ENCODE data around the gene LRRC8E.

LRRC8E gene

DNA sequence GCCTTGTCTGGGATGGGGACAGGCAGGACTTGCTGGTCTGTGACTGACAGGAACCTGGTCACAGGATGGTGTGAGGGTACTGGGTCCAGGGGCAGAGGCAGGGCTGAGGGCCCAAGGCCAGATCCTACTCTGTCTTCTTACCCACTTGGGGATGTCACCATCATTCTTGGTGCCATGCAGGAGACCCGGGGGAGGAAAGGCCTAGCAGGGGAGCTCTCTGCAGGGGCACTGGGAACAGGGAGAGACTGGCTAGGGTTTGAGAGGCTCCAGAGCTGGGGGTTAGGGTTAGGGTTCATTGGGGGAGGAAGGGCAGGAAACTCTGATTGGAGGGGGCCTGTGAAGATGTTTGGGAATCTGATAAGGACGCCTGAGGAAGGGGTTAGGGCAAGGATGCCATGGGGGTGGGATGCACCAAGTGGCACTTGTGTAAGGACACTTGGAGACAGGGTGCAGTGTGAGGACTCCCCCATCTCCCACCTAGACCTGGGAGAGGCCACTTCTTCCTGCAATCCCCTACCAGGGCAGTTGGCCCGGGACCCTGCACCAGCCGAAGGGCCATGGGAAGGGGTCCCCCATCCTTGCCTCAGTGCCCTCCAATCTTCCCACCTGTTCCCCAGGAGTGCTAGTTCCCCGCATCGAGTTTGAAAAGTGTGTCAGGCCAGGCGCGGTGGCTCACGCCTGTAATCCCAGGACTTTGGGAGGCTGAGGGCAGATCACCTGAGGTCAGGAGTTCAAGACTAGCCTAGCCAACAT, 21.0 kb upstream of the LRRC8E start:
- no peak overlapping the region for H3K4me3 ChIP-seq (ENCODE audit: low read depth, low read length)

DNA sequence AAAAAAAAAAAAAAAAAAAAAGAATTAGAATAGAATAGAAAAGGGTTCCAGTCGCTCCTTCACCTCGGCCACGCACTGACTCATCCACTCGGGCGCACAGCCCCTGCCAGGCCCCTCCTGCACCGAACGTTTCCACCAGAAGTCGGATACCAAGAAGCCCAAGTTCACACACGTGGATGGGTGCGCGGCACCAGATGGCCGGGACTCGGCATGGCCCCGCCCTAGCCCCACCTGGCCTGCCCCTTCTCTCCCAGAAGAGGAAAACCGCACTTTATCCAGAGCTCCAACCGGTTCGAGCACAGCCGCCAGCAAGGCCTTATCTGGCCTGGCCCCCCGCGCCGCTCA, 20.0 kb upstream of the LRRC8E start:
- H3K4me3 ChIP-seq (ENCODE audit: low read depth, low read length): peak overlapping the region; percentile 50

- peak overlapping the region; percentile 50 for H3K4me3 ChIP-seq (ENCODE audit: low read depth, low read length)
These were observed 19.4 kb upstream of the LRRC8E start for GRCh38 chr19:7868671-7869452.

GRCh38 chr19:7869453-7869909, 18.8 kb upstream of the LRRC8E start:
- H3K4me3 ChIP-seq (ENCODE audit: low read depth, low read length): peak overlapping the region; percentile 1

DNA sequence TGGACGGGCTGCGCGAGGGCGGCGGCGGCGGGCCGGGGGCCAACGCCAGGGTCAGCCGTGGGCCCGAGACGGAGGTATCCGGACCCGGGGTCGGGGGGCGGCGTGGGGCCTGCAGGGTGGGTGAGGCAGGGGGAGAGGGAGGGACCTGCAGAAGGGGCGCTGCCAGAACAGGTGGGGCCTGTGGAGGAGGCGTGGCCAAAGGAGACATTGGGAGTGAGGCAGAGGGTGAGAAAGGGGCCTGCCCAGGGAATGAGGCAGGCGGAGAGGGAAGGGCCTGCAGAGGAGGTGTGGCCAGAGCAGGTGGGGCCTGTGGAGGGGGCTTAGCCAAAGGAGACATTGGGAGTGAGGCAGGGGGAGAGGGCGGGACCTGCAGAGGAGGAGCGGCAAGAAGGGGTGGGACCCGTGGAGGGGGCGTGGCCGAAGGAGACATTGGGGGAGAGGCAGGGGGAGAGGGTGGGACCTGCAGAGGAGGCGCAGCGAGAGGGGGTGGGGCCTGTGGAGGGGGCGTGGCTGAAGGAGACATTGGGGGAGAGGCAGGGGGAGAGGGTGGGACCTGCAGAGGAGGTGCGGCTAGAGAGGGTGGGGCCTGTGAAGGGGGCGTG, 18.3 kb upstream of the LRRC8E start:
- H3K4me3 ChIP-seq (ENCODE audit: low read depth, low read length): peak overlapping the region; percentile 1

- H3K4me3 ChIP-seq (ENCODE audit: low read depth, low read length): no peak overlapping the region
These were observed 17.5 kb upstream of the LRRC8E start for GRCh38 chr19:7870571-7871436.

GRCh38 chr19:7871437-7872305, 16.6 kb upstream of the LRRC8E start:
- H3K4me3 ChIP-seq (ENCODE audit: low read depth, low read length): no peak overlapping the region

GRCh38 chr19:7872306-7873204, 15.8 kb upstream of the LRRC8E start:
- H3K4me3 ChIP-seq (ENCODE audit: low read depth, low read length): no peak overlapping the region

DNA sequence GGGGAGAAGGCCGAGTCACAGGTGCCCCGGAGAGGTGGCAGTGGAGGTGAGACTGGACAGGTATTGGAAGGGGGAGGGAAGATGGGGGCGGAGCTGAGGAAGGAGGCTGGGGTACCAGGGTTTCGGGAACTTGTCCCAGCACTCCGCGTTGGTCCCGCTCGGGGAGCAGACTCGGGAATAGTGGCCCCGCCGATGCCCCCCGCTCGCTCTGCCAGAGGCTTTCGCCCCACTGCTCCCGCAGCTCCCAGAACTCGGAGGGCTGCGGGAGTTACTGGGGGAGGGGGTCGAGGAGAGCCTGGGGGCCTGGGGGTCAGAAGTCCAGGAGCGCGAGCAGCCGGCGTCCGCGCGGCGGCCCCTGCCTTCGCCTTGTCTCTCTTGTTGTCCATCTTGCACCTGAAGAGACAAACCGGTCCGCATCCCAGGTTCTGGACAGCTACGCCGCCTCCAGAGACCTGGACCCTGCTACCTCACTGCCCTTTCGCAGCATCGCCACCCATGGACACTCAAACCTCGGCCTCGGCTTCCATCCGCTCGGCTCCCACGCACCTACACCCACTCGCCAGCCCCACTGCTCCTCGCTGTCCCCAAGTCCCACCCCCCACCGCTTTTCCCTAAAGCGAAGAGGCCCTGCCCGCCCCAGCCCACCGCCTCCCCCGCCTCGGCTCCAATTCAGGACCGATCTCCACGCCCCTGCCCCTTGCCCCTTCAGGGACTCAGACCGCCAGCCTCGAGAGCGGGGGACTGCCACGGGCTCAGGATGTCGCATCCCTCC, 14.8 kb upstream of the LRRC8E start:
- H3K4me3 ChIP-seq (ENCODE audit: low read depth, low read length): peak overlapping the region; percentile 45

DNA sequence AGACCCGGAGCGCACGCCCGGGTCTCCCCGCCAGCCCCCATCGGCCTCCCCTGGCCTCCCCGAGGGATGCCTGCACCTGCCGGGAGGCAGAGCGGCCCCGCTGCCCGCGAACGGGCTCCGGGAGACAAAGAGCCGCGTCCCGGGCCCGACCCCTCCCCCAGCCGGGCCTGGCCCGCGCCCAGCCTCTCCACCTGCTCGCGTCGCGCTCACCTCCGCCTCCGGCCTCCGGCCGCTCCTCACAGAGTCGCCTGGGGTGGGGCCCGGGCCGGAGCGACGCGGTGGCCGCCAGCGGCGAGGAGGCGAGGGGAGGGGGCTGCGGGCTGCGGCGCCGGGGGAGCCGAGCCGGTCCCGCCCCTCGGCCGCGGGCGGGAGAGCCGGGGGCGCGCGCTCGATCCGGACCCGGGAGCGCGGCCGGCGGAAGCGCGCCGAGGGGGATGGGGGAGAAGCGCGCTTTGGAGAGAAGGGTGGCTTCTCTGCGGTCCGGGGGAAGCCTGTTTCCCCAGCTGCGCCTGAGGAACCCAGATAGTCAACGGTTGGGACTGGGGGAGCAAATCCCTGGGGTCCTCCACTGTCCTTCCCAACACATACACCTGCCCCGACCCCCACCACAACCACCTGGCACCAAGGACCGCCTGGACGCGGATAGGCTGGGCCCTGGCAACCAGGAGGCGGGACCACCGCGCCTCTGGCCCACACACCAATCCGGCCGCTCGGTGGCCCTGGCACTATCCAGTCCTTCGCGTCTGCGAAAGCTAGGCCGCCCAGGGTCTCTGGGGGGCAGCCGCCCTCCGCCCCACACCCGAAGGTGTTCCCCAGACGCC, 14.0 kb upstream of the LRRC8E start, which contains the start of gene PRR36:
PRR36 (minus strand) TSS at position 315 of the 821 bp plus-strand sequence. CDS start 701 bp downstream, outside the sequence.
- peak within 1 kb of the TSS; percentile 56 for H3K4me3 ChIP-seq (ENCODE audit: low read depth, low read length)

DNA sequence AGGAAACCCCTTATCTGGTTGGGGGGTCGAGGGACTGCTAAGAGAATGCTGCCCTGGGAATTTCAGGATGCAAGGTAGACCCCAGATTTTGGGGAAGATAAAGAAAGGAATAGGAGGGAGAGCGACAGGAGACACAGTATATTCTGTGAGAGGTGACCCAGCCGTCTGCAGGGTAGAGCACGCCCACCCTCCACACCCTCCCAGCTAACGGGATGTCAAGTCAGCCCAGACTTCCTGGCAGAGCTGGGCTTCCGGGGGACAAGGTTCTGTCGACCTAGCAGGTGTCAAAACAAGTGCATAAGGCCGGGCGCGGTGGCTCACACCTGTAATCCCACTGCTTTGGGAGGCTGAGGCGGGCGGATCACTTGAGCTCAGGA, 13.4 kb upstream of the LRRC8E start:
- H3K4me3 ChIP-seq (ENCODE audit: low read depth, low read length): peak overlapping the region; percentile 56

DNA sequence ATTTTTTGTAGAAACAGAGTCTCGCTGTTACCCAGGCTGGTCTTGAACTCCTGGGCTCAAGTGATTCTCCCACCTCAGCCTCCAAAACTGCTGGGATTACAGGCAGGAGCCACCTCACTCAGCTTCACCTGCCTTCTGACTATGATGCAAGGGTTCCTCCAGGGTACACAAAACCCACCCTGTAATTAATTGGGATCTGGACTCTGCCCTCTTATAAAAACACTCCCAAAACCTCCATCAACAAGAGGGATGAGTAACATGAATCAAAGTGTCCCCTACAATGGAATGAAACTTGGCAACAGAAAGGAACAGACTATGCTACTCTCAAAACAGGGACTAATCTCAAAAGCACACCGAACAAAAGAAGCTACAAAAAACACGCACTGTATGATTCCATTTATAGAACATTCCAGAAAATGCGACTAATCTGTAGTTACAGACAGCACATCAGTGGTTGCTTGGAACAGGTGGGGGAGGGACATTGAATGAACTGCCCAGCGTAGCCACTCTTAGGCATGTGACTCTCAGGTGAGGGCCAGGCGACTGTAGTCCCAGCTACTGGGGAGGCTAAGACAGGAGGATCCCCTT, 11.0 kb upstream of the LRRC8E start:
- H3K4me3 ChIP-seq (ENCODE audit: low read depth, low read length): no peak overlapping the region

DNA sequence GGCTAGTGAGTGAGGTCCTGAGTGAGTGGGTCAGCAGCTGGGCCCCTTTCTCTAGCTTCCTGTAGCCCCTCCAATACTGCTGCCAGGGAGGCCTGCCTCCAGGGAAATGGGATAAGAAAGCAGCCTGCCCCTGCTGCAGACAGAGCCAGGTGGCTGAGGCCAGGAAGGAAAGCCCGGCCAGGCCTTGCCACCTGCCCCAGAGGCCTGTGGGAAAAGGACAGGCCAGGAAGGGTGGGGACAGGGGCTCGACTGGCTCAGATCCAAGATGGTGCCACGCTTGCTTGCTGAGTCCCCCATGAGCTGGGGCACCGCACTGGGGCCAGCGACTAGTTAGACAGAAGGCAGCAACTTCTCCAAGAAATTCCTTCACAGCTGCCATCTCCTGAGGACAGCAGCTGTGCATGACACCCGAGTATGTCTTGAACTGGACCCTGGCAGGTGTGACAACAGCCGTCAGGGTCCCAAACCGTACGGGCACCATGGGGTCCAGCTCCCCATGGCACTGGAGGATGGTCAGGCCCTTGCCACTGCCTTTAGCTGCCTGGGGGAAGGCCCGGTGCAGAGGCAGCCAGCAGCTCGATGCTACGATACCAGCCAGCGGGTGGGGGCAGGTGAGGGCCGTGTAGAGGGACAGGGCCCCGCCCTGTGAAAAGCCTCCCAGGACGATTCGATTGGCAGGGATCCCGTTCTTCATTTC, 9.1 kb upstream of the LRRC8E start:
- no peak overlapping the region for H3K4me3 ChIP-seq (ENCODE audit: low read depth, low read length)

- H3K4me3 ChIP-seq (ENCODE audit: low read depth, low read length): no peak overlapping the region
These were observed 8.5 kb upstream of the LRRC8E start for GRCh38 chr19:7879836-7880235.

DNA sequence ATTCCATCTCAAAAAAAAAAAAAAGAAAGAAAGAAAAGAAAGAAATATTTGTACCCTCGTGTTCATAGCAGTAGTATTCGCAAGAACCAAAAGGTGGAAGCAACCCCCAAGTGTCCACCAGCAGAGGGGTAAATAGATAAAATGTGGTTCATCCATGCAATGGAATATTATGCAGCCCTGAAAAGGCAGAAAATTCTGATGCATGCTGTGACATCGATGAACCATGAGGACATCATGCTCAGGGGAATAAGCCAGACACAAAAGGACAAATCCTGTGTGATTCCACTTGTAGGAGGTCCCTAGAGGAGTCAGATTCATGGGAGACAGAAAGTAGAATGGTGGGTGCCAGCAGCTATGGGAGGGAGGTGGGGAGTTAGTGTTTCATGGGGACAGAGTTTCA, 6.4 kb upstream of the LRRC8E start:
- no peak overlapping the region for H3K4me3 ChIP-seq (ENCODE audit: low read depth, low read length)

GRCh38 chr19:7883105-7883504, 5.2 kb upstream of the LRRC8E start:
- no peak overlapping the region for H3K4me3 ChIP-seq (ENCODE audit: low read depth, low read length)

Data from iPS-11a (cell line).